GM18858 (cell line): ENCODE results near the gene ANO8.

Source experiments
- ATAC-seq: cut with Tn5 transposase; IDR thresholded peaks from one replicate; pipeline ENCODE4 v1.9.1; 2021; ENCODE audit not compliant: unreplicated experiment

ANO8 gene

DNA sequence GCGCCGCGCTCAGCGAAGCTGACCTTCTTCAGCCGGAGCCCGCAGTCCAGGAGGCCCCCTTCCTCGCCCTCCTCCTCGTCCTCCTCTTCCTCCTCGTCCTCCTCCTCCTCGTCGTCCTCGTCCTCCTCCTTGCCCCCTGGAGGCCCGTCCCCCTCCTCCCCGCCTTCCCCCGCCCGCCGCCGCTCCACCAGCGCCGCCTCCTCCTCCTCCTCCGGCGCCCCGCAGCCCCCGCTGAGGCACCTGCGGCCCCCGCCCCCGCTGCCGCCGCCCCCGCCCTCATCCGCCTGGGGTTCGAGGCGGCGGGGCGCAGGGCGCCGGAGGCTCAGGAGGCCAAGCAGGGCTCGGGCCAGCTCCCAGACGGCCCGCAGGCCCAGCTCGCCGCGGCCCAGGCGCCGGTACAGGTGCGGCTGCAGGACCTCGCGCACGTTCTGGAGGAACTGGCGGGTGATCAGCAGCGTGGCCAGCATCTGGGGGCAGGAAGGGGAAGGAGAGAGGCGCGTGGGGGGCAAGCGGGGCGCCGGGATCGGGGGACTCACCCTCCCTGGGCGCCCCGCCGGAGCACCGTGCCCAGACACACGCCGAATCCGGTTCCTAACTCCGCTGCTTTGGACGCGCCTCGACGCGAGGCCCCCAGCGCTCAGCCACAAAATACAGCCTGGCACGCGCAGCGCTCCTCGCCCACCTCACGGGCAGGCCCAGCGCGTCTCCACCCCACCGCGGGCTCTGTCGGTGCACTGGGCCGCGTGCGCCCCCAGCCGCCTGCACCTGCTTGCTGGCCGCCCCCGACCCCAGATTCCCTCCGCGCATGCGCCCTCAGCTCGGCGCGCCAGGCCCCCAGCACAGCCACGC is 5.9 kb downstream of the ANO8 start:
- ATAC-seq: no peak

DNA sequence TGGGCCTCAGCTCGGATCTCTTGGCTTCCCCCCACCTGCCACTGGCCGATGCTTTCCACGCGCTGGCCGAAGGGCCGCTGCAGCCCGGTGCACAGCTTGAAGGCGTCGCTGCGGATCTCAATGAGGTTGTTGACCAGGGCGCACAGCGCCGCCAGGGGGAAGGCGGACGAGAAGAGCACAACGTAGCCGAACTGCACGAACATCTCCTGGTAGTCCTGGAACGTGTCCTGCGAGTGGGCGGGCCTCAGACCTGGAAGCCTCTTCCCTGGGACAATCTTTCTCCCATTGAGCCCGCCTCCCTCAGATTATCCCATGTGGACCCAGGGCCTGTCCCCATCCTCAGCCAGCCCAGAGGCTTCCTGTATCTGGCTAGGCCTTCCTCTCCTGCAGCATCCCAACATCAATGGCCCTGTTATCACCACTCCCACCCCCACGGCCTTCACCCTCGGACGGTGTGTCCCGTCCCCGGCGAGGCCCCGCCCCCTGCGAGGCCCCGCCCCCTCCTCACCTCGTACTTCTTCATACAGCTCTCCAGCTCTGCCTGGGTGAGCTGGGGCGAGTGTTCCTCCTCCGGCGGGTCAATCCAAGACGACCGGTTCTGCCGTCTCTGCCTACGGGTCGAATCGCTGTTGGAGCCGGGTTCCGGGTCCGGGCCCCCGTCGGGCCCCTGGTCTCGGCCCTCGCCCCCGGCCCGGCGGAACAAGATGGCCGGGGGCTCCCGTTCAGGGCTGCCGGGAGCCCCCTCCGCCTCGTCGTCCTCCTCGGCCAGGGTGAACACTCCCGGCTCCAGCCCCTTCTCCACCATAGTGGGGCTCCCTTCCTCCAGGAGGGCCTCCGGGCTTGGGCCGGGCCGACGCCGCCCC is 6.8 kb downstream of the ANO8 start:
- ATAC-seq: no peak

DNA sequence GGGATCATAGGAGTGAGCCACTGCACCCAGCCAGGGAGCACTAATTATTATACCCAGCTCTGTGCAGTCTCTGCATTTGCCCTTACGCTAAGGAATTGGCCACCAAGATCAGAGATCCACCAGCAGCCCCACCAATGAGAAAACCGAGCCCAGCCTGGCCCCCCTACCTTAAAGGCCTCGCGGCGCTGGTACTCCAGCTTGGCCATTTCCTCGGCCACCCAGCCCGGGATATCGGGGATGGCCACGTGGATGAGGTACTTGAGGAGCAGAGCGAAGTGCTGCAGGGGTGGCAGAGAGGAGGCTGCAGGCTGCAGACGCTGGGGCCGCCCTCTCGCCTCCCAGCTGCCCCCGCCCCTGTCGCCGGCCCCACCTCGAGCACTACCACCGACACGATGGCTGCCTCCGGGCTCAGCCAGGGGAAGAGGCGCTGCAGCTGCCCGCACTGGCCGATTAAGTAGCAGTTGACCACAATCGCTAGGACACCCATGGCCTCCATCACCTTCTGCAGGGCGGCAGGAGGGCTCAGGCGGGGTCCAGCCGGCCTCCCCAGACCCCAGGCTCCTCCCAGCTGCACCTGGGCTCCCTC is 7.5 kb downstream of the ANO8 start:
- no peak for ATAC-seq

DNA sequence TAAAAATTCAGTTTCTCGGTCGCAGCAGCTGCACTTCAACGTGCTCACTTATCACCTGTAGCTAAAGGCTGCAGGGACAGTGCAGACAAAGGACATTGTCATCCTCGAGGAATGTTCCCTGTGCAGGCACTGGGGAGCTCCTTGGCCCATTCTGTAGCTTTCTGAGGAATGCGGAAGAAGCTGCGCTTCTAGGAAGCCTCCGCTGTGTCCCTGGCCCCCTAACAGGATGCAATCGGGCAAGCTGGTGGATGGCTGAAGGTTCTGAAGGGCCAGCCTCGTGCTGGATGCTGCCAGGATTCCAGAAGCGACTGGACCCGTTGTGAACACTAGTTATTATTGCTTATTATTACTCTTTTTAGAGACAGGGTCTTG is 8.1 kb downstream of the ANO8 start:
- ATAC-seq: no peak

DNA sequence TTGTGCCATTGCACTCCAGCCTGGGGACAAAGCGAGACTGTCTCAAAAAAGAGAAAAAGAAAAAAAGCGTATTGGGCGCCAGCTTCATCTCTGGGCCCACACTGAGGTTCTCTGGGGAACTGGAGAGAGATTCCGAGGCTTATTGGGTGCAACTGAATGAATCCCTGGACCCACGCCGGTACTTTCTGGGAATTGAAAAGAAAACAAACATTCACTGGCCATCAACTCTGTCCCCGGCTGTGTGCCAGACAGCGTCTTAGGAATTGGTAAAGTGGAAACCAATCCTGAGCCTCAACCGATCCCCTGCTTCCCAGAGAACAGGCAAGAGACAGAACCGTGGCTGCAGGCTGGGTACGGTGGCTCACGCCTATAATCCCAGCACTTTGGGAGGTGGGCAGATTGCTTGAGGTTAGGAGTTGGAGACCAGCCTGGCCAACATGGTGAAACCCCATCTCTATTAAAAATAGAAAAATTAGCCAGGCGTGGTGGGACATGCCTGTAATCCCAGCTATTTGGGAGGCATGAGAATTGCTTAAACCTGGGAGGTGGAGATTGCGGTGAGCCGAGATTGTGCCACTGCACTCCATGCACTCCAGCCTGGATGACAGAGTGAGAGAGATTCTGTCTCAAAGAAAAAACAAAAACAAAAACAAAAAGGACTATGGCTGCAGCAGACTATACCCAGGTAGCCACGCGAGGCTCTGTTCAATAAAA is 8.6 kb downstream of the ANO8 start:
- ATAC-seq: no peak

DNA sequence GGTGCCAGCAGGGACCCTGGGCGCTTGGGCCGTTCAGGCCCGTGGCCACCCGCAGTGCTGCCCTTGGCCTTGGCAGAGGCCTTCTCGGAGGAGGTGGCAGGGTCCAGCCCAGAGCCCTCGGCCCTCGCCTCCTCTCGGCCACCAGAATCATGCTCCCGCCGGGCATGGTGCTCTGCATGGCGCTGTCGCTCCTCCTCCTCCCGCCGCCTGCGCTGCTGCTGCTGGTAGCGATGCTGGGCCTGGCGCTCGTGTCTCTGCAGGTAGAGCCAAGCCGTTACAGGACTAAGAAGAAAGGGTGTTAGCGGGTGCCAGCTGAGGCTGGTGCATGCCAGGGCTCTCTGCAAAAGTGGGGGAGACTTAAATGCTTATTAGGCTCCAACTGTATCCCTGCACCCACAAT is 9.5 kb downstream of the ANO8 start:
- no peak for ATAC-seq

DNA sequence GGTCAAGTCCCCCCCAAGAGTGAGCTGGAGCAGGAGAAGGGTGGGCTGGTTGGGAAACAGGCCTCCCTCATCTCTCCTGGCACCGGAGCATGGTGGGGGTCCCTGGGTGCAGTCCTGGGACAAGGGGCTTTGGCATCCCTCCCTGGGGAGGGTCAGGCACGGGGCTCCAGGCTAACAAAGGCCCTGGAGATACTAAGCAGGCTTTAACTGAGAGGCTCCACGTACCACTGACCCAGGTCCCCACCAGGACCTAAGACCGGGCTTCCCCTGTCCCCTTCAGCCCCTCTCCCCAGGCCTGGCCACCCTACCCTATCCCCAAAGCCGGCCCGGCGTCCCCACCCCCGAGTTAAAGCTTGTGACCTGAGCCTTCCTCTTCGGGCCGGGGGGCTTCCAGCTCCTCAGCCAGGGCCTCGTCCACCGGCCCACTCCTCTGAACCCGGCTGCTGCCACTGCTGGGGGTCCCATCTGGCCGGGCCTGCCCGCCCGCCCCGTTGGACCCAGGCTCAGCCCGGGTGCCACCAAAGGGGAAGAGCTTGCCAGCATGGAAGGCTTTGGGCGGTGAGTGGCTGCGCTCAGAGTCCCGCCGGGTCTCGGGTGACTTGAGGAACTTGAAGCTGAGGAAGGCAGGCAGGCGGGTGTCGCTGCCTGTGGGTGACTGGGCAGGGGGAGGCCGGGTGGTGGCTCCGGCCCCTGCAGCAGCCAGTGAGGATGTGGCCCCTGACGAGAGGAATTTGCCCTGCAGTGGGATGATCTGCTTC is 10.1 kb downstream of the ANO8 start:
- no peak for ATAC-seq

DNA sequence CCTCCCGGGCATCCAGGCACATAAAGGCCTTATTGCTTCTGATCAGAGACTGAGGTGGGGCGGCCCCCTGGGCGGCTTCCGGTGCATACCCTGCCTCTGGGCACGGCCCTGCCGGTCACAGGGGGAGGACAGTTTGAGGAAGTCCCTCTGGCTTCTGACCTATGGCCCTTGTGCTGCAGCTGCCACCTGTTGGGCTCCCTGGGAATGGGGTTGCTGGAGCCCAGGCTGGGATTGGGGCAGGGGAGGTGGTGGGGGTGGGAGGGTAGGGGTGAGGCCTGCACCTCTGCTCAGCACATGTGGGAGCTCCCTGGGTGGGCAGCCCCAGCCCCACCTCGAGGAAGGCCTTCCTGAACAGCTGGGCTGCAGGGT is 10.7 kb downstream of the ANO8 start:
- no peak for ATAC-seq

DNA sequence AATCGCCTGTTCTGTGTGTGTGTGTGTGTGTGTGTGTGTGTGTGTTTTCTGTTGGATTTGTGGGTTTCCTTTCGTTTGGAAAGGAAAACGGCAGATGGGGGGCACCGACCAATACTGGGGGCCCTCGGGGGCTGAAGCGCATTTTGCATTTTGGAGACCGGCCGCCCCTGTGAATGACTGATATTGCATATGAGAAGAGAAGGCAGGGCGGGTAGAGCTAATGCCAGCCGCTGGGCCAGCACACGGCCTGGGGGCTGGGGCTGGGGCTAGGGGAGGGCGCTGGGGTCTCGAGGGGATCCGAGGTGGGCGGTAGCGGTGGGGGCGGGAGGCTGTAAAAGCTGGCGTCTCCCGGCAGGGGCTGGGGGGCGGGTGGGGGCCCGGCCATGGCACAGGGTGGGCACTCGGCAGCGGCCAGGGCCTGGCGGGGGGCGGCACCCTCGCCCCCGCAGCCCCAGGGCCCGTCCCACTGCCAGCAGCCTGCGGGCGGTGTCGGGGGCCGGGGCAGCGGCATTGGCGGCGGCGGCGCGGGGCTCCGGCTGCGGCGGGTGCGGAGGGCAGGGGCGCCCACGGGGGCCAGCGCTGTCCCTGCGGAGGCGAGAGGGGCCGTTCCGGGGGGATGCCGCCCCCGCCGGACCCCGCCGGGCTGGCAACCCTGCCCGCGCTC is 11.2 kb downstream of the ANO8 start:
- no peak for ATAC-seq

DNA sequence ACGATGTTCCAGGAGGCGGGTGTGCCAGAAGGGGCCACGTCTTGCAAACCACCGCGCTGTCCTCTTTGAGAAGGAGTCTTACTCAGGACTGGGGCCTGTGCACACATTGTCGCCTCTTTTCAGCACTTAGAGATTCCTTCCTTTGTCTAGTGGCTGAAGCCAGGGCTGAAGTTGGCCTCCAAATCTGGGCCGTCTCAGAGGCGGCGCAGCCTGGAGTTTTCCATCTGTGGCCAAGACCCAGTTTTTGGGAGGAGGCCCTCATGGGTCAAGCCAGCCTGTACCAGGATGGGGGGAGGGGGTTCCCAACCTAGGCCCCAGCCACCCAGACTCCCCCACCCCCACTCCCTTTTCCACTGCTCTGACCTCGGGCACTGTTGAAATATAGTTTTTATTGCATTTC is 11.8 kb downstream of the ANO8 start:
- ATAC-seq: no peak

DNA sequence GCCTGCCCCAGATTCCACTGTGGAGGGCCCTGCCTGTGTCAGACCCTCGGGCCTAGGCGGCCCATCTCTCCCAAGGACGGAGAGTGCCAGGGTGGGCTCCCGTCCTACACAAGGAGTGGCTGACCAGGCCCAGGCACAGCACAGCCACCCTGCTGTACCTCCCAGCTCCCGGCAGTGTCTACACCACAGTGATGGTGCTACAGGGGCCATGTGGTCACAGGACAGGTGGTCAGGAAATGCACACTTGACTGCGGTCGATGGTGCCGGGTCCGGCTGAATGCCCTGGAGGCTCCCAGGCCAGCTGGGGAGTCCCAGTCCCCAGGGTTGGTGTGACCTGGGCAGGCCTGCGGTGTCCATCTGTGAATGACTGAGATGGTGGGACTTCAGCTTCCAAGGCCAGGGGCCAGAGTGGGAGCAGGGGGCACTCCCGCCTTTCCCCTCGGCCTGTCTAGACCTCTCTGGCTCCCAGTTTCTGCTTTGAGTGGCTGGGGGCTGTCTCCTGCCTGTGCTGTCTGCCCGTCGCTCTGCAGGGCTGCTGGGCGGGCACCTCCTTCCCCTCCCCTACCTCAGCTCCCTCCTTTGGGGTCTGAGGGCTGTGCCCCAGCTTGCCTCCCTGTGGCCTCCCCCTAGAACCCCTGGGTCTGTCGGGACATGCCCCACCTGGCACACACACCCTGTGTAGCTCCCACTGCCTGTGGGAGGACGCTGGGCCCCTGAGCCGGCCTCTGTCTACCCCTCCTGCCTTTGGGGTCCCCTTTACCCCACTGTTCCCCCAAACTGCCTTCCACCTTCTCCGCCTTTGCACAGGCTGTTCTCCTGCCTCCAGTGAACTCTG is 12.8 kb downstream of the ANO8 start:
- ATAC-seq: no peak

DNA sequence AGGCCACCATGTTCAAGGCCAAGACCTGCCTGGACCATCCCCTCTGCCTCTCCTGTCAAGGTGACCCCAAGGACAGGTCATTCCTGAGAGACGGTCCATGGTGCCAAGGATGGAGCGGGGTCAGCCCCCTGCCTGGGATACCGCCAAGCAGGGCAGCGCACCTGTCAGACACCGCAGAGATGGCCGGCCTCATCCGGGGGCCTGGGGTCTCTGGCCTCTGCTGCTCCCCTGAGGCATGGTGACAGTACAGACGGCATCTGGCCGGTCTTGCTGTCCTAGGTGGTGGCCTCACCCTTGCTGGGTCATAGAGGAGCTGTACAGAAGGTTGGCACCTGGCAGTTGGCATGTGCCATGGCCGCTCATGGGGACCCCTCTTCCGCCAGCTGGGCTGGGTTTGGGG is 14.2 kb downstream of the ANO8 start:
- no peak for ATAC-seq

DNA sequence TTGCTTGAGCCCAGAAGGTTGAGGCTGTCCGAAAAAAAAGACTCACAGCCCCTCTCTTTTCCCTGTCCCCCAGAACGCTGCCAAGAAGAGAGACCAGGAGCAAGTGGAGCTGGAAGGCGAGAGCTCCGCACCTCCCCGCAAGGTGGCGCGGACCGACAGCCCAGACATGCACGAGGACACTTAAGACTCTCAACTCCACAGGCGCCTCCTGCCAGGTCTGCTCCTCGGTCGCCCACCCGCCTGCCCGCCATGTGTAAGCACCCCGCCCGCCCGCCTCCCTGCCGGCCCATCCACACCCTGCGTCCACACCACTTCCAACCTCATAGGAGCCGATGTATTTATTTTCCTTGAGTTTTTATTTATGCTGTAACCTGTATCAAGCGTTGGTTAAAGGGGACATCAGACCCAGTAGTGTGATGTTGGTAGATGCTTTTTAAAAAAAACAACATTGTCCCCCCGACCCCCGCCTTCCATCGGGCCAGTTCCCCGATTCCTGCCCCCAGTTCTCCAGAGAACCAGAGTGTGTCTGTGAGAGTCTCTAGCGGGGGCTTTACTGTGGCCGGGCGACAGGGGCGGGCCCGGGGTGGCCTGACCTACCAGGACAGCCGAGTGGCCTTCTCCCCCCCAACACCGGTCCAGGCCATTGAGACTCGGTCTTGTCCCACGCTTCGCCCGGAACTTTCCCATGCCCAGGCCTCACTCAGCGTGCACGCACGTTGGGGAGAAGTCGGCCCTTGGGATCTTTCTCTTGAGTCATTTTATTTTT is 15.0 kb downstream of the ANO8 start:
- no peak for ATAC-seq

DNA sequence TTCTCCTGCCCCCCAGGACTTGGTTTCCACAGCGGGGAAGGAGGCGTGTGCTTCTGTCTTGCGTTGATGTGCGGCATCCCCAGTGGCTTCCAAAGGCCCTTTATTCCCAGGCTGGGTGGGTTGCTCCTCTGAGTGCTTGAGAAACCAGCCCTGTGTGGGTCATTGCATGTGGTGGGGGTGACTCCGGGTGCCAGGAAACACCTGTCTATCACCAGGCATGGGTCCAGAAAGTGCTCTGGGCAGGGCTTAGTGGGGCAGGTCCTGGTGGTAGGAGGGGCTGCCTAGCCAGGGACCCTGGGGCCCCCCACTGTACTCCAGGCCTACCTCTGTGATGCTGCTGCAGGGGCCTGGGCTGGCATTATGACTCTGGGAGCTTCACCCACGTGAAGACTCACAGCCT is 15.7 kb downstream of the ANO8 start:
- no peak for ATAC-seq

DNA sequence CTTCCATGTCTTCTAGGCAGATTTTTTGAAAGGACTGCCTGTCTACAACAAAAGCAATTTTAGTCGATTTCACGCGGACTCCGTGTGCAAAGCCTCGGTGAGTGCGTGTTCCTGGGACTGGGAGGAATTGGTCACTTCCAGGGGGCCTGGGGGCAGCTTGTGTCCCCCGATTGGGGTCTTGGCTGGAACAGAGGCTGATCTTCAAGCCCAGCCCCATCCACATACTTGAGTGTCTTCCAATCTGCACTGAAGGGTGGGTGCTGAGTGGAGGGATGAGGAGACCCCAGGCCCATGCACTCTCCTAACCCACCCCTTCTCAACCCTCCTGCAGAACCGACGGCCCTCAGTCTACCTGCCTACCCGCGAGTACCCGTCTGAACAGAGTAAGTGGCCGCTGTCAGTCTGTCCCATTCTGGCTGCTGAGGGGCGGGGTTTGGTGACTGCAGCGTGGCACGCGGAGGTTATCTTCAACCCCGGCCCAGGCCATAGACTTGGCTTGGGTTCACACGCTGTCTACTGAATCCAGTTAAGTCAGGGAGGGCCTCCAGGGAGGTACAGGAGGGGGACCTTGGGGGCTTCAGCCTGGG is 20.6 kb downstream of the ANO8 start:
- no peak for ATAC-seq

DNA sequence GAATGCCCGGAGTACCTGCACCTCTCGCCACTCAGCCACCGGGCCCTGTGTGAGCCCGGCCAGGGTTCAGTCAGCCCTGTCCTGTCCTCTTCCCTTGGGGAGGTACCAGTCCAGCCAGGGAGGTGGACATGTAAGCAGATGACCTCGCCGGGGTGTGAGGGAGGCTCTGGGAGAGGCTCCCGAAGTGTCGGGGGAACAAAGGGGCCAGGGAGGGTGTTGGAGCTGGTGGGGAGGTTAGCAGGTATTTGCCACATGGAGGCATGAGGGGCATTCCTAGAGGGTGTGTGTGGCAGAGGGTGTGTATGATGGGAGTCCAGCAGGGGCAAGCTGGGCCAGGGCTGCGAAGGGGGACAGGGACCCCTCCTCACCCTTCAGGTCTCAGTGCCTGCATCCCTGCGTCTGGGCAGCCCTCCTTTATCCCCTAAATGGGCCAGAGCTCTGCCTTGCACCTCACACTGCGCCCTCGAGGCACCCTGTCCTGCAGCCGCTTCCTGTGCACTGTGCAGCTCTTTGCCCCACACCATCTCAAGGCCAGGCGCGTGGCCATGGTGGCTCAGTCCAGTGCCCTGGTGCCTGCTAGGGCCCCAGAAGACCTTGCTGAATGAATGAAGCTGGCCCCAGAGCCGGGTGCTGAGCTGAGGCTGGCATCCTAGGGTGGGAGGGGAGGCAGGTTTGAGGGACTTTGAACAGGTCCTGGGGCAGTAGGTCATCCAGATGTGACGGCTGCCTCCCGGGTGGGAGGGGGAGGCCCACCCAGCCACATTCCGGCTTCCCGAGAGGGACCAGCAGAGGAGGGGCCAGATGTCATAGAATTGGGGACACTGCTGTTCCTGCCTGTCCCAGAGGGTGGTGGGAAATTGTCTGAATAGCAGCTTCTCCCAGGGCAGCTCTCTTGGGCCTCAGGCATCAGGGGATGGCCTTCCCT is 22.2 kb downstream of the ANO8 start:
- ATAC-seq: no peak
